Rectal smooth muscle tissue (tissue), 1 donor: ENCODE data around the gene ADGRD1.

ENCODE experiments used
- H3K27ac ChIP-seq: one replicate; pipeline ENCODE4 v1.7.0; 2013; ENCODE audit warnings: low read depth, low read length, inconsistent platforms
- H3K27me3 ChIP-seq: one replicate; pipeline ENCODE4 v1.7.0; 2013; ENCODE audit warnings: low read length; ENCODE audit not compliant: control insufficient read depth, insufficient read depth
- H3K36me3 ChIP-seq: one replicate; pipeline ENCODE4 v1.7.0; 2013; ENCODE audit warnings: low read length; ENCODE audit not compliant: control insufficient read depth, insufficient read depth
- H3K4me1 ChIP-seq: one replicate; pipeline ENCODE4 v1.7.0; 2013; ENCODE audit warnings: low read length; ENCODE audit not compliant: control insufficient read depth, insufficient read depth
- H3K4me3 ChIP-seq: one replicate; pipeline ENCODE4 v1.7.0; 2013; ENCODE audit warnings: low read length
- H3K9ac ChIP-seq: one replicate; pipeline ENCODE4 v1.7.0; 2013; ENCODE audit warnings: low read length

ADGRD1 gene

DNA sequence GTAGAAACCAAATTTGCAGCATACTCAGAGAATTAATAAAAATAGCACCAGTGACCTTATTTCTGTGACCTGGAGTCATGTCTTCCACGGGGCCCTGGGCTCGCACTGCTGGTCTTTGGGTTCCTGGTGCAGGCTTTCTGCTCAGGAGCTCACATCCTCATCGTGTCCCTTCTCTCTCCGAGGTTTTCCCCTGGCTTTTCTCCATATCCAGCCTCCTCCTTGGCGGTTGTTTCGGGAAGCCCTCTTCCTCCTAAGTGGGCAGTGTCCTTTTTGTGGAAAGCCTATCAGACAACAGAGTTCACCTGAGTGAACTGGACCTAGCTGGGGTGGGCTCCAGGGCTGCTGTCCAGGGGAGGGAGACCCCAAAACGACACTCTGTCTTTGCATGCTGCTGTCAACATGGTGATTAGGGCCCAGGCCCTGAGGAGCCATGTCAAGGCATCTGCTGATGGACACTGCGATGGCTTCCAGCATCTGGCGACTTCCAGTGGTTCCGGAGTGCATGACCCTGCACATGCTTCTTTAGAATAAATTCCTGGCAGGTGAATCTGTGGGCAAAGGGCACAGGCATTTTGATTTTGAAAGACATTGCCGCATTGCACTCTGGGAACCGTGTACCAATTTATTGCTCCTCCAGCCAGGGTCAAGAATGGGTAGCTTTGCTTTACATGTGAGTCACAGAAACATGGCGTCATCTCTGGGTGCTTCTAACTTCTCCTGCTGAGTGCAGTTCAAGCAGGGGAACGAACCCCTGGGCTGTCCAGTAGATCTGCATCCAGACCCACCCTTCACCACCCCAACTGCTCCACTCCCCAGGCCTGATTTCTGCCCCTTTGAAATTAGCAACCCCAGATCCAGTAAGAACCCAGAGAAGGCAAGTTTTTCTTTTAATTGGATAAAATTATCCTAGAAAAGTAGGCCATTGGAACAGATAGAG is 136.8 kb downstream of the ADGRD1 start:
- Histone ChIP-seq H3K27me3 (no peaks in the 10 kb centered on the region), H3K4me3 (no peak overlapping the region), H3K4me1 (no peaks in the 10 kb centered on the region), H3K36me3 (no peaks in the 10 kb centered on the region), H3K27ac (no peak overlapping the region), H3K9ac (no peak overlapping the region)

DNA sequence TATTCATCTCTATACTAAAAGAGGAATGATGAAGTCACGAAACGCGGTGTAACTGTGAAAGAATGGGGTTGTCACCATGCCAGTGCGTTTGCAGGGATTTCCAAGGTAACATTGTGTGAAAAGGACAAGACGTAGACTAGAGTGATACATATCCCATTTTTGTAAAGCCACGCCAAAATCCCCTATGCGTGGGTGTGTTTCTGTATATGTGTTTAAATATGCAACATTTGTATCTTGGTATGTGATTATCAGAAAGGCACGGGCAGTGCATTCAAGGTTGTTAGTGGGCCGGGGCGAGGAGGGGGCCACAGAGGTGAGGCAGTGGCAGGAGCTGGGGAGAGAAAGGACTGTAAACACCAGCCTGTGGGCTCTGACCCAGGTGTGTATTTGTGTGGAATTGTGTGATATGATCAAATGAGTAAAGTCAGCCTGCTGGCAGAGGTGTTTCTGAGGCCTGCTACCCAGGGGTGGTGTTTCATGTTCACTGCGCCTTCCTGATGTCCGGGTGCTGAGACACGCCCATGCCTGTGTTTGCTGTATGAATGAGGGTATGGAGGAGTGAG is 137.8 kb downstream of the ADGRD1 start:
- Histone ChIP-seq H3K4me3 (no peak overlapping the region), H3K36me3 (no peaks in the 10 kb centered on the region), H3K27ac (no peak overlapping the region), H3K9ac (no peak overlapping the region), H3K4me1 (no peaks in the 10 kb centered on the region), H3K27me3 (no peaks in the 10 kb centered on the region)

DNA sequence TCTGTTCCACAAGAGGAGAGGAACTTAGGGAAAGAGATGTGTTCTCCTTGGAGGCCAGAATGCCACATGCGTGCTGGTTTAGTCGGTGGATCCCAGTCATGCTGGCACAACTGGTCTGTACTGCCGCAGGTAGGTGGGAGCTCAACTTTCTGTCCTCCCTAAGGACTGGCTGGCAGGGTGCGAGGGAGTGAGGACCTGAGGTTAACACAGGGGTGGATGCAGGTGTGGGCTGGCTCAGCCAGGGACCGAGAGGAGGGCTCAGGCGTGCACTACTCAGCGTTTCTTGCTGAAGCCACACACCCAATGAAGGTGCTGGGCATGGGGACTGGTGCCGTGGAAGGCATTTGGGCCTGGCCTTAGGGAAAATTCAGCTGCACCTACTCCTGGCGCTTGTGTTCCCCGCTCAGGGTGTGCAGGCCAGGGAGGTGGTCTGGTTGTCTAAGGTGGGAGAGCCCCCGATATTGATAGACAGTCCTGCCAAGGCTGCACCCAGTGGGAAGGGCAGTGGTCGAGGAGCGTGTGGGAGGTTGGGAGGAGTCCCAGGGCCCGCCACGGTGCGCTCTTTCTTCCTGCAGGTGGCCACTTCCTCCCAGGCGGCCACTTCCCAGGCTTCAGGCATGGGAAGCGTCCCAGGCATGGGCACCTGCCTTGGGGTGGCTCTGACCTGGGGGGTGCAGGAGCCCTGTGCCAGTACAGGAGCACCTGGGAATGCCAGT is 138.4 kb downstream of the ADGRD1 start:
- H3K27me3 ChIP-seq, result no peaks in the 10 kb centered on the region
- no peaks in the 10 kb centered on the region for H3K4me1 ChIP-seq
- H3K9ac ChIP-seq, result no peak overlapping the region
- H3K27ac ChIP-seq, result no peak overlapping the region
- H3K36me3 ChIP-seq, result no peaks in the 10 kb centered on the region
- no peak overlapping the region for H3K4me3 ChIP-seq

DNA sequence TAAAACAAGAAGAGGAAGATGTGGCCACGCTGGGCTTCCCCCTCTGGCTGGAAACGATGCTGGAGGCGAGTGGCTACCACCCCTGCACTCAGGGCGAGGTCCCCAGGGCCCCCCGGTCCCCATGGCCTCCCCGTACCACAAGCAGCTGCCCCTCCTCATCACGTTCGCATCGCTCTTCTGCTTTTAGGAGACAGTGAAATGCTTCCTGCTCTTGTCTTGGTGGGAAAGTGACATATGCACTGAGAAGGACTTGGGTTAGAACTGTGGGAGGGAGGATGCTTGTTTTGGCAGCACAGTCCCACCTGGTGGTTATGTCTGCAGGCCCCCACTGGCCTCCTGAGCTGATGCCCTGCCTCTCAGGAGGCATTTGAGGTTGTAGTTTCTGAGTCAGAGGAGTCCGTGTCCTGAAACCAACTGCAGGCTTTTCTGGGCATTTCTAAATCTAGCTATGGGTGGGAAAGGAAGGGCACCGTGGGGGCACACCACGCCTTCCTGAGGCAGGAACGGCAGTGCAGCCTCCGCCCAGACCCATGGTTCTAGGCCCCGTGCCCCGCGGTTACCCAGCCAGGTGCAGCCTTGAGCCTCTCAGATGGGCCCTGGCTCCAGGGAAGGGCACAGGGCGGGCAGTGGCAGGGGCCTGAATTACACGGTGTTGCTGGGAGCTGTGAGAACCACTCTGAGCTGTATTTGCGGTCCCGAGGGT is 139.3 kb downstream of the ADGRD1 start:
- H3K4me1 ChIP-seq, result no peaks in the 10 kb centered on the region
- H3K36me3 ChIP-seq, result no peaks in the 10 kb centered on the region

DNA sequence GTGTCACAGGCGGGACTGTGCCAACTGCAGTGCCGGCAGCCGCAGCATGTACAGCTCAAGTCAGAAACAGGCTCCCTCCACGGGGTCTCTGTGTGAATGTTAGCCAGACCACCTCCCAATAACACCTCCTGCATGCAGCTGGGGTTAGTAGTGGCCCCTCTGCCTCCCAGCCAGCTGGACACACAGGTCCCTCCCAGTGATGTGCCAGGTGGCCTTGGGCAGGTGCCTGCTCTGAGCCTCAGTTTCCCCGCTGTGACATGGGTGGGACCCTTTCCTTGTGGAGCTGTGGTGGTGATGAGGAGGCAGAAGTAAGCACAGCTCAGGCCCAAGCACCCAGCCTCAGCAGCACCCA is 139.9 kb downstream of the ADGRD1 start:
- no peak overlapping the region for H3K4me3 ChIP-seq
- H3K27me3 ChIP-seq, result no peaks in the 10 kb centered on the region
- H3K27ac ChIP-seq, result no peak overlapping the region
- H3K9ac ChIP-seq, result no peak overlapping the region
- no peaks in the 10 kb centered on the region for H3K4me1 ChIP-seq
- H3K36me3 ChIP-seq, result no peaks in the 10 kb centered on the region

More for the DNA sequence above, 139.3 kb downstream of the ADGRD1 start:
- Histone ChIP-seq H3K27me3 (no peaks in the 10 kb centered on the region), H3K27ac (no peak overlapping the region), H3K4me3 (no peak overlapping the region), H3K9ac (no peak overlapping the region)

DNA sequence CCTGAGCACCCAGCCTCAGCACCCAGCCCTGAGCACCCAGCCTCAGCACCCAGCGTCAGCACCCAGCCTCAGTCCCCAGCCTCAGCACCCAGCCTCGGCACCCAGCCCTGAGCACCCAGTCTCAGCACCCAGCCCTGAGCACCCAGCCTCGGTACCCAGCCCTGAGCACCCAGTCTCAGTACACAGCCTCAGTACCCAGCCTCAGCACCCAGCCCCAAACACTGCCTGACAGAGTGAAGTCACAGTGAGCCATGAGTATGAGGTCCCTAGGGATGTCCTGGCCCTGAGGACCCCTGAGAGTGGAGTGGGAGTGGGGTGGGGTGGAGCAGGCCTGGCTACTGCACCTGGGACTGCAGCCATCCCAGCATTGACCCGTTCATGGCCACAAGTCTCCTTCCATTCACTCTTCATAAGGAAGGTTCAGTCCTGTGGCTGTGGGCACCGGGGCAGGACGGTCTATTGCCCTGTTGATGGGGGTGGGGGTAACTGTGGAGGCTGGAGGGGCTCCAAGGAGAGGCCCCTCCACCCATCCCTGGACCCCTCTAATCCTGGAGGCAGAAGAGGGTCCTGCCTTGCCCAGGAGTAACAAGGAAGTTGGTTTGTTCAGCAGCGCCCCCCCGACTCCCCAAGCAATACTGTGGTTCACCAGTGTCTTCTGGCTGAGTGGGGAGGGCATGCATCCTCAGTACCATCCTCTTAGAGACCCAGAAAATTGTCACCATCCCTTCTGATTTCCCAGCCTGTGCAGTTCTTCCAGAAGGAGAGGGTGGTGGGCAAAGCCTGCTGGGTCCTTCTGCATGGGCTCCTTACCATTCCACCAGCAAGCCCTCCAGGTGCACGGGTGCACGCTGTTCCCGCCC is 140.5 kb downstream of the ADGRD1 start:
- no peak overlapping the region for H3K9ac ChIP-seq
- no peaks in the 10 kb centered on the region for H3K36me3 ChIP-seq
- no peak overlapping the region for H3K4me3 ChIP-seq
- no peaks in the 10 kb centered on the region for H3K4me1 ChIP-seq
- H3K27ac ChIP-seq, result no peak overlapping the region
- no peaks in the 10 kb centered on the region for H3K27me3 ChIP-seq

DNA sequence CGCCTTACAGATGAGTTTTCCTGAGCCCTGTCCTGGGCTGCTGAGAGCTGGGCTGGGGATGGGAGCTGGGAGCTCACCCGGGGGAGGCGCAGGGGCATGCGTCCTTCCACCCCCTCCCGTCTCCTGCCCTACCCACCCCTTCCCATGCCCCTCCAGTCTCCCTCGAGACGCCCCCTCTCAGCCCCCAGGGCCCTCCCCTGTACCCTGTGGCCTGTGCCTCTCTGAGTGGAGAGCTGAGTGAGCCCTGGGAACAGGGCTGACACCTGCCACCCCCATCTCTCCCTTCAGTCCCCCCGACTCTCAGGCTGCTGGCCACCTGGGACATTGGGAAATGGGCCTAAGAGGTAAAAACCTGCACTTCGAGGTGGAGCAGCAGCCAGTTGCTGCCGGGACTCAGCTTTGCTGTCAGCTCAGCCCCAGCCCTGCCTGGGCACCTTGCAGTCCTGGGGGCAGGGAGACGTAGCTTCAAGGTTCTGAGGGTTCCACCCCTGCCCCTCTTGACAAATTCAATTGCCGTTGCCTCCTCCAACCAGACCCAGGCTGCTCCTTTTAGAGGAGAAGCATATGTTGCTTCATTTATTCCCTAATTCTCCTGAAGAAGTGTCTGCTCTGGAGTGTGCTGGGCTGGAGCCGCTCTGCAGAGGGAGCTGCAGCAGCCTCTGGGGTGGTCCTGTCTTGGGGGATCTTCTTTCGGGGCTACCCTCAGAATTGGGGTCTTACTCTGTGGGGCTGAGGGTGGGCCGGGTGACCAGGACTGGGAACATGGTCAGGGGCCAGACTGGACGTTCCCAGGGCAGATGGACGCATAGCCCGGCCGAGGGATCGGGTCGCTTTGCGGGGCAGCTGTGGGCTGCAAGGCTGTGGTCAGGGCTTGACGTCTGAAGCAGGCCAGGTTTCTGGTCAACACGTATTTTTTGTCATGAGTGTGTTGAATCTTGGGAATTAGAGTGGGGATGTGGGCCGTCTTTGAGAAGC is 141.4 kb downstream of the ADGRD1 start:
- Histone ChIP-seq H3K27ac (no peak overlapping the region), H3K27me3 (no peaks in the 10 kb centered on the region), H3K4me1 (no peaks in the 10 kb centered on the region), H3K36me3 (no peaks in the 10 kb centered on the region), H3K4me3 (no peak overlapping the region), H3K9ac (no peak overlapping the region)

DNA sequence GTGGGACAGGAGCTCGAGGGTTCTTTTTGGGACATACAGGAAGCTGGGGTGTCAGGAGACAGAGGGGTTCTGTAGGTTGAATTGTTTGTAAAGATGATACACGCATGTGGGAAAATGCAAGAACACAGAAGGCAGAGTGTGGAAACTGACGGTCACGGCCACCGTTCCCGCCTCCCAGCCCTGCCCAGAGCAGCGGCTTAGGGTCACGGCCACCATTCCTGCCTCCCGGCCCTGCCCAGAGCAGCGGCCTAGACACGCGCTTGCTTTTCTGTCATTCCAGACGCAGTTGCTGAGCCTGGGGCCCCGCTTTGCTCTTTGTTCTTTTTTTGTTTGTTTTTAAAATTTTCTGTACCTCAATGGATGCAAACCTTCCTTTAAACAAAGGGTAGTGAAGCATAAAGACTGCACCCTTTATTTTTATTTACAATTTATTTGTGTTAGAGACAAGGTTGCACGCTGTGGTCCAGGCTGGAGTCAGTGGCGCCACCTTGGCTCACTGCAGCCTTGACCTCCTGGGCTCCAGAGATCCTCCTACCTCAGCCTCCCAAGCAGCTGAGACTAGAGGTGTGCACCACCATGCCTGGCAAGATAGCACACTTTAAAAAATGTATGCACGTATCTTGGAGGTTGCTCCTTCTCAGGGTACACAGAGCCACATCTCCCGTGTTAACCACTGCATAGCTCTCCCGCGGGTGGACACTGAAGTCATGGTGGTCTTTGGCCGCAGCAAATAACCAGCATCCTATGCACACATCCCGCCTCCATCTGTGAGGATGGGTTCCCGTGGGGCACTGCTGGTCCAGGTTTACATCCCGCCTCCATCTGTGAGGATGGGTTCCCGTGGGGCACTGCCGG is 142.3 kb downstream of the ADGRD1 start:
- H3K27ac ChIP-seq, result no peak overlapping the region
- no peaks in the 10 kb centered on the region for H3K36me3 ChIP-seq
- H3K4me3 ChIP-seq, result no peak overlapping the region
- H3K27me3 ChIP-seq, result no peaks in the 10 kb centered on the region
- no peak overlapping the region for H3K9ac ChIP-seq
- no peaks in the 10 kb centered on the region for H3K4me1 ChIP-seq

DNA sequence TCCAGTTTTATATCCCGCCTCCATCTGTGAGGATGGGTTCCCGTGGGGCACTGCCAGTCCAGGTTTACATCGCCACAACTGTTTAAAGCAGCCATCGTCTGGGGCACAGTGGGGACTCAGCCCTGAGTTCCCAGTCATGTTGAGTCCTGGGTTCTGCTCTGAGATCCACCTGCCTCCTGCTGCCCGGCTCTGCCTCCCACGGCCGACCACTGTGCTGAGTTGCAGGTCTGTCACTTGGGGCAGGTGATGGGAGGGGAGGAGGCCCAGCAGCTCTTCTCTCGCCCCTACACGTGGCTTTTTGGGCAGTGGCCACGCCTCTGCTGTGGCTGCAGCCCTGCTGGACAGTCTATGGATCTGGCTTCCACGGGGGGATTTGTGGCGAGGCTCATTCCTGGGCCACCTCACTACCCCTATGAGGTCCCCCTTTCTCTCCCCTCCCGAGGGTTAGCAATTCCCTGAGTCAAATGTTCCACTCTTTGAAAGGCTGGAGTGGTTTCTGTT is 143.0 kb downstream of the ADGRD1 start:
- no peak overlapping the region for H3K27ac ChIP-seq
- no peak overlapping the region for H3K4me3 ChIP-seq
- no peak overlapping the region for H3K9ac ChIP-seq
- H3K36me3 ChIP-seq, result no peaks in the 10 kb centered on the region
- H3K27me3 ChIP-seq, result no peaks in the 10 kb centered on the region
- no peaks in the 10 kb centered on the region for H3K4me1 ChIP-seq
